Activated CD4-positive, alpha-beta T cell treated with anti-CD3 and anti-CD28 coated beads for 1 hour (primary cell): ENCODE data around the gene EGFR.
"Not testable (repeated sequence)": the region's sequence is repeated elsewhere in the genome, so short reads cannot be mapped to it uniquely, and the experiment has no call there.

Experiments
- DNase-seq: peaks from one replicate; pipeline ENCODE4 v3.0.0-alpha.2; 2020

The EGFR gene

GRCh38 chr7:55152516-55152915, 133.7 kb downstream of the EGFR start:
- DNase-seq, result no peak

DNA sequence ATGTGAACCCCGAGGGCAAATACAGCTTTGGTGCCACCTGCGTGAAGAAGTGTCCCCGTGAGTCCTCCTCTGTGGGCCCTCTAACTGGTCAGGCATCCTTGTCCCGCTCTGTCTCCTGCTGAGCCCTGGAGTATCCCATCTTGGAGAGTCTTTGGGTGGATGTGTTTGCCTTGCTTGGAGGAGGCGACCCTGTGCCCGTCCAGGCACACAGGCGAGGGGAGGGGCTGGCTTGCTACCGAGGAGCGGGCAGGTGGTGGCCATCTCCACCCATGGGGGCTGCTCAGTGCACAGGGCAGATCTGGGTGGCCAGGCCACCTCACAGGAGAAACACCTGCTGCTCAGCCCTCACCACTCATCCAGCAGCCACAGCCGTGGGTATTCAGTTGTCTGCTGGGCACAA, 135.3 kb downstream of the EGFR start:
- no peak for DNase-seq

DNA sequence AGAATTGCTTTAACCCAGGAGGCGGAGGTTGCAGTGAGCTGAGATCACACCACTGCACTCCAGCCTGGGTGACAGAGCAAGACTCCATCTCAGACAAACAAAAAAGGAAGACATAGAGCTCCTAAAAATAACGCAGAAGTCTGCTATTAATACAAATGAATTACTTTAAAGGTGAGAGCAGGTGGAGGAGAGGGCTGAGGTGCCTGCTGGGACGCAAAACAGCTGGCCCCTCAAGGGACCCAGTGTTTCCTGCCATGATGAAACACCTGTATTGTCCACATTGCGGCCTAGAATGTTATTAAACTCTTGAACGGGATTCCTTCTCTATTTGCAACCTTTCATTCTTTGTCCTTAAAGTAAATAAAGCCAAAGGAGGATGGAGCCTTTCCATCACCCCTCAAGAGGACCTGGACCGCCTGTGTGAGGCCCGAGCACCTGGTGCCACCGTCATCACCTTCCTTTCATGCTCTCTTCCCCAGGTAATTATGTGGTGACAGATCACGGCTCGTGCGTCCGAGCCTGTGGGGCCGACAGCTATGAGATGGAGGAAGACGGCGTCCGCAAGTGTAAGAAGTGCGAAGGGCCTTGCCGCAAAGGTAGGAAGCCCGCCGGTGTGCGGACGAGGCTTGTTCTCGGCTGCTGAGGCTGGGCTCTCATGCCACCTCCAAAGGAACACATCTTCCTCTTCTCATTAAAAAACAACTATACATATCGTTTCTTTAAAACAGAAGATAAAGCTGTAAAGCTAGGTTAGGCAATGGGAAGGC, 136.7 kb downstream of the EGFR start:
- DNase-seq, result no peak

DNA sequence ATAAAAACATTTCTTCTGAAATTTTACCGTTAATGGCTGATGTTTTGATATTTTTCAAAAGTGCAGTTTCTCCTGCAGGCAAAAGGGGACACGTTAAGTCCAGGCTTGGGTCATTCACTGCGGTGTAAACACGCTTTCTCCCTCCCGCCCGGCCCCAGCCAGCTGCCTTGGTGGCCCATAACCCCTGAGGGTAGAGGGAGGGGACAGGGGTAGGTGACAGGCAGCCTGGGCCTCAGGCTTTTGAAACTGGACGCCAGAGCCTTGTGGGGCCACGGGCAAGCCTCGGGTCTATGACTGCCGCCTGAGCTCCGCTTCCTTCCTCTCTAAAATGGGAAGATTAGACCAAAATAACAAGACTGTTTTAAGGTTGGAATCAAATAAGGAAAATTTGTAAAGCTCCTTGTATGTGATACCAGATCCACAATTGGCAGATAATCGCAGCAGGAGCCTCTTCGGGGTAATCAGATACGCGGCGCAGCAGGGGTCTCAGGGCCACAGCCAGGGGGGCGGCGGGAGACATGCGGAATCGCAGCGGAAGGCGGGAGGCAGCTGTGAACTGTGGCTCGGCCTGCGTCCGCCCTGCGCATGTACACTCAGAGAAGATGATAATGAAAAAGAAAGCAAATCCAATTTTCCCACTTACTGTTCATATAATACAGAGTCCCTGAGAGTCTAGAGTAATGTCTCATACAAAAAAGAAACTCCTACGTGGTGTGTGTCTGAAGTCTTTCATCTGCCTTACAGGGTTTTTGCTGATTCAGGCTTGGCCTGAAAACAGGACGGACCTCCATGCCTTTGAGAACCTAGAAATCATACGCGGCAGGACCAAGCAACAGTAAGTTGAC, 138.3 kb downstream of the EGFR start:
- no peak for DNase-seq

GRCh38 chr7:55157764-55158105, 138.9 kb downstream of the EGFR start:
- no peak for DNase-seq

GRCh38 chr7:55158541-55159382, 139.9 kb downstream of the EGFR start:
- no peak for DNase-seq

DNA sequence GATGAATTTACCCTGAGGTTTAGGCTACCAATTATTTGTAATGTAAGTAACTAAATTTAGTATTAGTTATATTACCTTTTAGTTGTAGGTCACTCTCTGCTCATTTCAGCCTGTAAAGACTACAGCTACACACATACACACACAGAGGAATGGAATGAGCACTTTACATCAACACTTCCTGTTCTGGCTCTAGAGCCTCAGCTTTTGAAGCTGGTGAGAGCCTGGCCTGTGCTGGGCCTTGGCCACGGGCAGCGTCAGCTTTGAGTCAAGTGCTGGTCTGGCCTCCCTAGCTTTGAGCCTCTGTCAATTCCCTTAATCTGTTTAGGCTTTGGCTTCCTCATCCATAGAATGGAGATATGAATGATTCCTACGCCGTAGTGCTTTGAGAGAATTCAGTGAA, 141.7 kb downstream of the EGFR start:
- no peak for DNase-seq

GRCh38 chr7:55161154-55161687, 142.4 kb downstream of the EGFR start:
- DNase-seq, result no peak

DNA sequence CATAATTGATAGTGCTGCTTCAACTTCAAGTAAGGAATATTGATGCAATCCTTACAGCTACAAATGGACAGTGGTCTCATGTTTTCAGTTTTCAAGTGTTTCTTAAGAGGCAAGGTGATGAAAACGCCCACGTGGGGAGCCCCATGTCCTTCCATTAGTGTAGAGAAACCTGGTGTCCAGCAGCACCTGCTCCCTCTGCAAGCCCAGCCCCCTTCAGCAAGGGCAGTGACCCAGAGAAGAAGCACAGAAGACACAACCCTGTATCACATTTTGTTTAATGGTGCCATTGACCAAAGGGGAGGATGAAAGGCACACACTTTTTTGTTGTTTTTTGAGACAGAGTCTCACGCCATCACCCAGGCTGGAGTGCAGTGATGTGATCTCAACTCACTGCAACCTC, 143.7 kb downstream of the EGFR start:
- DNase-seq, result no peak

- no peak for DNase-seq
These were observed 144.9 kb downstream of the EGFR start for GRCh38 chr7:55163733-55164132.

DNA sequence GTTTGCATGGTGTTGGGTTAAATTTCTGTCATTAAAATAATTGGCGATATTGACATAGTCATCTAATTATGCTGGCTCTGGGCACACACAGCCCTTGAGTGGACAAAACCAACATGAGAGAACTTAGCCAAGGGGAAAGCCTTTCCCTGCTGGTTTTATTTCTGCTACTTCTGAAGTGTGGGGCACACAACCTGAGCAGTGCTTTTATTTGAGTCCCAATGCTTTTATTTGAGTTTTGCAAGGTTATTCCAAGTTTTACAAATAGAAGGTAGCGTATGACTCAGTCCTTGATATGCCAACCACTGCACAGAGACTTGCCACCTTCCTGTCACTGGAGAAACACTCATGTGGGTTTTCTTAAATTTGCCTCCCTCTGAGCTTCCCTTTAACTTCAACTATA, 145.7 kb downstream of the EGFR start:
- no peak for DNase-seq

GRCh38 chr7:55165176-55165861, 146.5 kb downstream of the EGFR start:
- DNase-seq, result no peak

DNA sequence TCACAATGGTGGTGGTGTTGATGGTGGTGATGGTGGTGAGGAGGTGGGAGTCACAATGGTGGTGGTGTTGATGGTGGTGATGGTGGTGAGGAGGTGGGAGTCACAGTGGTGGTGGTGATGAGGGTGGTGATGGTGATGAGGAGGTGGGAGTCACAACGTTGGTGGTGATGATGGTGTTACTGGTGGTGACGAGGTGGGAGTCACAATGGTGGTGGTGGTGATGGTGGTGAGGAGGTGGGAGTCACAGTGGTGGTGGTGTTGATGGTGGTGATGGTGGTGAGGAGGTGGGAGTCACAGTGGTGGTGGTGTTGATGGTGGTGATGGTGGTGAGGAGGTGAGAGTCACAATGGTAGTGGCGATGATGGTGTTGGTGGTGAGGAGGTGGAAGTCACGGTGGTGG, 148.5 kb downstream of the EGFR start:
- not testable (repeated sequence) for DNase-seq

DNA sequence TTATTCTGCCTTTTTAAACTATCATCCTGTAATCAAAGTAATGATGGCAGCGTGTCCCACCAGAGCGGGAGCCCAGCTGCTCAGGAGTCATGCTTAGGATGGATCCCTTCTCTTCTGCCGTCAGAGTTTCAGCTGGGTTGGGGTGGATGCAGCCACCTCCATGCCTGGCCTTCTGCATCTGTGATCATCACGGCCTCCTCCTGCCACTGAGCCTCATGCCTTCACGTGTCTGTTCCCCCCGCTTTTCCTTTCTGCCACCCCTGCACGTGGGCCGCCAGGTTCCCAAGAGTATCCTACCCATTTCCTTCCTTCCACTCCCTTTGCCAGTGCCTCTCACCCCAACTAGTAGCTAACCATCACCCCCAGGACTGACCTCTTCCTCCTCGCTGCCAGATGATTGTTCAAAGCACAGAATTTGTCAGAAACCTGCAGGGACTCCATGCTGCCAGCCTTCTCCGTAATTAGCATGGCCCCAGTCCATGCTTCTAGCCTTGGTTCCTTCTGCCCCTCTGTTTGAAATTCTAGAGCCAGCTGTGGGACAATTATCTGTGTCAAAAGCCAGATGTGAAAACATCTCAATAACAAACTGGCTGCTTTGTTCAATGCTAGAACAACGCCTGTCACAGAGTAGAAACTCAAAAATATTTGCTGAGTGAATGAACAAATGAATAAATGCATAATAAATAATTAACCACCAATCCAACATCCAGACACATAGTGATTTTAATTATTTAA, 151.7 kb downstream of the EGFR start:
- DNase-seq, result no peak

DNA sequence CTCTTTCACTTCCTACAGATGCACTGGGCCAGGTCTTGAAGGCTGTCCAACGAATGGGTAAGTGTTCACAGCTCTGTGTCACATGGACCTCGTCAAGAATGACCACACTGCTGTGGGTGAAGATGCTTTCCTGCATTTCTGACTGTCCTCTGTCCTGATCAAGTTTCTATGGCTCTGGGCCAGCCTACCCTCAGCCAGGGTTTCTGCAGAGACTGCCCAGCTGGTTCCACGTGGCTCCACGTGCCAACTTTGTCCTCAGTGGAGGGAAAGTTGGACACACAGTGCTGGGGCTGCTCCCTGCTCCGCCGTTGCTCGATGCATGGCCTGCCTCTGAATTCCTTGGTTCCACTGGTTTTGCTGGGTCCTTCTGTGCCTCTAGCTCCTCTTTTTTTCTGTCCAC, 152.3 kb downstream of the EGFR start:
- DNase-seq, result no peak

GRCh38 chr7:55172161-55172560, 153.3 kb downstream of the EGFR start:
- no peak for DNase-seq

- no peak for DNase-seq
These were observed 154.2 kb downstream of the EGFR start for GRCh38 chr7:55172881-55173609.

- DNase-seq, result no peak
These were observed 154.9 kb downstream of the EGFR start for GRCh38 chr7:55173671-55174070.

- no peak for DNase-seq
These were observed 155.6 kb downstream of the EGFR start for GRCh38 chr7:55174456-55174855.

GRCh38 chr7:55174856-55175255, 156.0 kb downstream of the EGFR start:
- no peak for DNase-seq

GRCh38 chr7:55177068-55177530, 158.3 kb downstream of the EGFR start:
- no peak for DNase-seq
